Activated naive CD4-positive, alpha-beta T cell treated with anti-CD3 and anti-CD28 coated beads for 36 hours (primary cell): ENCODE results near the gene BNC1. TPM values are rescaled to one million over a fixed set of nuclear protein-coding genes. Genes with fewer than 3 reads are reported as not detected.

Experiments
- CTCF ChIA-PET: fragments of 350-600 bp; sonication (Branson Sonifier 250); formaldehyde crosslinking; loops from one replicate; lab custom pipeline; 2021; ENCODE audit warnings: antibody characterized with exemption; lab: Charles Lee
- DNase-seq: peaks from one replicate; pipeline ENCODE4 v3.0.0-alpha.2; 2020
- H3K27ac Mint-ChIP-seq: one replicate; pipeline ENCODE4 v1.8.0; 2021; ENCODE audit warnings: mild to moderate bottlenecking, mixed read lengths
- H3K27me3 Mint-ChIP-seq: one replicate; pipeline ENCODE4 v1.8.0; 2021; ENCODE audit warnings: low read depth, mixed read lengths
- H3K36me3 Mint-ChIP-seq: one replicate; pipeline ENCODE4 v1.8.0; 2021; ENCODE audit warnings: low read depth, mixed read lengths
- H3K4me1 Mint-ChIP-seq: one replicate; pipeline ENCODE4 v1.8.0; 2021; ENCODE audit warnings: low read depth, mixed read lengths
- H3K4me3 Mint-ChIP-seq: one replicate; pipeline ENCODE4 v1.8.0; 2021; ENCODE audit warnings: mild to moderate bottlenecking, moderate library complexity, mixed read lengths
- H3K9me3 Mint-ChIP-seq: one replicate; pipeline ENCODE4 v1.8.0; 2021; ENCODE audit warnings: mixed read lengths
- intact Hi-C: fragments of 100-400 bp; cut with micrococcal nuclease; formaldehyde crosslinking; loops from one replicate; pipeline ENCODE4 v1.15.1; 2023
- total RNA-seq, 2 experiments: library from RNA; stranded (reverse); gene quantifications; one replicate each; pipeline ENCODE4 v1.2.3, GENCODE V29; 2021

BNC1 gene
- total RNA-seq, 2 experiments from 2014 or later, result not detected

DNA sequence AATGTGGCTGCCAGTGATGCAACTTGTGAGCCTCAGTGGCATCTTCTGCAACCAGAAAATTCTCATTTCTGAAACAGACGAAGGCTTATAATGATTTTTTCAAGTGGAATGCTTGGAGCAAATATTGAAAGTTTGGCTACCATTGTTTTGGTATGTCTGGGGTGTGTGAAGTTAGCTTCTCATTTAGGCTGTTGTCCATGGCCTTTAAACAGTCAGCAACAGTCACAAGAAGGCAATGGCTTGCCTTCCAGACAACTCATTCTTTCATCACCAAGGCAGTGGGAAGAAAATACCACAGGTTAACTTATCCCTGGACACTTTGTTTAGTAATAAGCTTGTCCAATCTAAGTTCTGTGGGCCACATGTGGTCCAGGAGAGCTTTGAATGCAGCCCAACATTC is 4.7 kb upstream of the BNC1 start:
- H3K4me1 Mint-ChIP-seq, result no peaks in the 10 kb centered on the region
- peaks cover 38% of the 10 kb centered on the region for H3K27me3 Mint-ChIP-seq
- no peak overlapping the region for H3K27ac Mint-ChIP-seq
- H3K4me3 Mint-ChIP-seq, result no peak overlapping the region
- H3K36me3 Mint-ChIP-seq, result no peaks in the 10 kb centered on the region
- intact Hi-C loops, result no loop called here
- H3K9me3 Mint-ChIP-seq, result no peaks in the 10 kb centered on the region
- no peak for DNase-seq
- CTCF ChIA-PET, result no interaction called here

DNA sequence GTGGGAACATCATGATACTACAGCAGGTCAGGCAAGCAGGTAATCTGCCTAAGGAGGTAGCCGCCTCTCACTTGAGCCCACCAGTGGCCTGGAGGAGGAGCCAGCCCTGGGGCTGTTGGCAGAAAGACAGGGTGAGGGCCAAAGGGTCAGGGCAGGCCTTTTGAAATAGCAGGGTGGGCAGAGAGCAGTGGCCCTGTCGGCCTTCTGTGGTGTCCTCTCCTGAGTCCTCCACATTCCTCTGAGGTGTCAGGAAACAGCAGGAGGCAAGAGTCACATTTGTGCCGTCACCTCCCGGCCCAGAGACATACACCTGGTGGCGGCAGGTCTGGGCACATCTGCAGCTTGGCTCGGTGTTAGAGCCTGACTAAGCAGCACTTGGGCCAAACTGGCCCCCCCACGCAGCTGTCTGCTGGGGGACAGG is 3.9 kb upstream of the BNC1 start:
- CTCF ChIA-PET, result no interaction called here
- intact Hi-C loops, result no loop called here

GRCh38 chr15:83287541-83288027 is 3.1 kb upstream of the BNC1 start:
- Mint-ChIP-seq H3K27me3 (peaks cover 47% of the 10 kb centered on the region), H3K4me1 (peaks cover 7% of the 10 kb centered on the region)

More for the DNA sequence above, 3.9 kb upstream of the BNC1 start:
- Mint-ChIP-seq H3K9me3 (no peaks in the 10 kb centered on the region), H3K27ac (no peak overlapping the region), H3K36me3 (no peaks in the 10 kb centered on the region), H3K27me3 (peaks cover 42% of the 10 kb centered on the region), H3K4me1 (peaks cover 4% of the 10 kb centered on the region), H3K4me3 (no peak overlapping the region)
- DNase-seq, result no peak

DNA sequence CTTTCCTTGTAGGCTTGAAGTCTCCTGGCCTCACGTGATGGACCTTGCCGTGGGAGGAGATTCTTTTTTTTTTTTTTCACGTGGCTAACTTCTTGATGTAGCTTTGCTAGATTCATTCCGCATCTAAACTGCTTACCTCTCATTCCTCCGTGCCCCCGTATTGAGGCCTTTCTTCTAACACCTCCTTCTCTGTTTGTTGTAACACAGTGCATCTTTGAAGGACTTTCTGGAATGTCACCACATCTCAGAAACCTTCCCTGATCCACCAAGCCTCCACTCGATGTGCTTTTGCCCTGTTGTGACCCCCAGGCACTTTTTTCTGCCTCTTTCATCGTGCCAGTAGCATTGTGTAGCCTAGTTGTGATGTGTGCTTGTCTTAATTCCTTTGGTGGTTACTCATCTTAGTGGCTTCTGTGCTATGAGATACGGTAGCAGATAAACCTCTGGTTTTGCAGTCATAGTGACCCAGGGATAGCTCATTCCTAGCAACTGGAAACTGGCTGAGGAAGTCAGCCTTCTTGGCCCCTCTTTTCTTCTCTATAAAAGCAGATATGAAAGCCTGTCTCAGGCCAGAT is 1.6 kb upstream of the BNC1 start:
- Mint-ChIP-seq H3K9me3 (no peaks in the 10 kb centered on the region), H3K4me3 (no peak overlapping the region), H3K27me3 (peaks cover 58% of the 10 kb centered on the region), H3K4me1 (peaks cover 7% of the 10 kb centered on the region), H3K36me3 (no peaks in the 10 kb centered on the region), H3K27ac (no peak overlapping the region)
- no peak for DNase-seq
- CTCF ChIA-PET, result no interaction called here
- intact Hi-C loops, result no loop called here

More at GRCh38 chr15:83287541-83288027, 3.1 kb upstream of the BNC1 start:
- no peak overlapping the region for H3K4me3 Mint-ChIP-seq
- no peaks in the 10 kb centered on the region for H3K9me3 Mint-ChIP-seq
- DNase-seq, result no peak
- CTCF ChIA-PET, result no interaction called here
- no peak overlapping the region for H3K27ac Mint-ChIP-seq
- H3K36me3 Mint-ChIP-seq, result no peaks in the 10 kb centered on the region
- intact Hi-C loops, result no loop called here

- no peak for DNase-seq
- intact Hi-C loops, result no loop called here
- no peaks in the 10 kb centered on the region for H3K36me3 Mint-ChIP-seq
- no peak overlapping the region for H3K27ac Mint-ChIP-seq
- no peak overlapping the region for H3K4me3 Mint-ChIP-seq
- CTCF ChIA-PET, result no interaction called here
- peaks cover 7% of the 10 kb centered on the region for H3K4me1 Mint-ChIP-seq
- H3K27me3 Mint-ChIP-seq, result peaks cover 62% of the 10 kb centered on the region
- no peaks in the 10 kb centered on the region for H3K9me3 Mint-ChIP-seq
Measured at GRCh38 chr15:83285284-83285978, 967 bp upstream of the BNC1 start.

DNA sequence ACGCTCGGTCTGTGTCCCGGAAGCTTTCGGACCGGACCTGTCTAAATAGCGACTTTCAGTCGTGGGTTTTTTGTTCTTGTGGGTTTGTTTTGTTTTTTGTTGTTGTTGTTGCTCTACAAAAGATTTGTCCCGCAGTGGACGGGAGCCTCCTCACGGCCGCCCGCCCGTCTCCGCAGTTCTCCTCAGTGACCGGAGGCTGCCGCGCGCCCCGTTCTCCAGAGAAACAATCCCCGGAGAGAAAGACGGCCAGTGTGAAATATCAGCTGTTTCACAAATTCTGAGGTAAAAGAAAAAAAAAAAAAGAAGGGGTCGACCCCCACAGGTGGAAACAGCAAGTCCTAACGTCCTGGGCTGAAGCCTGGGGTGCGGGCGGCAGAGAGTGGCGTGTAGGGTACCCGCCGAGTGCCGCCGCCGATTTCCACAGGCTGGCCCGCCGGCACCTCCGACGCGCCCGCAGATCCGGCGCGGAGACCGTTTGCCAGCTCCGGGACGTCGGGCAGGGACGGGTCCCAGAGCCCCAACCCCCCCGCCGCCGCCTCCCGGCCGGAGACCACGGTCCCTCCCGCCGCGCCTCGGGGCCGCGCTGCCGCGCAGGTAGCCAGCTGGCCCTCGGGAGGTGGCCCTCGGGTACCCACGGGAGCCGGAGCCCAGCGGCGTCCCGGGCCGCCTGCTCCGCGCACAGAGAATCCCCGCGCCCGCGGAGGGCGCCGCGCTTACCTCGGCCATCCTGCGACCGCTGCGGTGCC is 478 bp downstream of the BNC1 start:
- CTCF ChIA-PET, result no interaction called here
- Mint-ChIP-seq H3K27ac (no peak overlapping the region), H3K36me3 (no peaks in the 10 kb centered on the region), H3K4me3 (peak overlapping the region; percentile 55), H3K27me3 (peaks cover 62% of the 10 kb centered on the region), H3K4me1 (peaks cover 7% of the 10 kb centered on the region), H3K9me3 (no peaks in the 10 kb centered on the region)
- no peak for DNase-seq
- intact Hi-C loops, result no loop called here

DNA sequence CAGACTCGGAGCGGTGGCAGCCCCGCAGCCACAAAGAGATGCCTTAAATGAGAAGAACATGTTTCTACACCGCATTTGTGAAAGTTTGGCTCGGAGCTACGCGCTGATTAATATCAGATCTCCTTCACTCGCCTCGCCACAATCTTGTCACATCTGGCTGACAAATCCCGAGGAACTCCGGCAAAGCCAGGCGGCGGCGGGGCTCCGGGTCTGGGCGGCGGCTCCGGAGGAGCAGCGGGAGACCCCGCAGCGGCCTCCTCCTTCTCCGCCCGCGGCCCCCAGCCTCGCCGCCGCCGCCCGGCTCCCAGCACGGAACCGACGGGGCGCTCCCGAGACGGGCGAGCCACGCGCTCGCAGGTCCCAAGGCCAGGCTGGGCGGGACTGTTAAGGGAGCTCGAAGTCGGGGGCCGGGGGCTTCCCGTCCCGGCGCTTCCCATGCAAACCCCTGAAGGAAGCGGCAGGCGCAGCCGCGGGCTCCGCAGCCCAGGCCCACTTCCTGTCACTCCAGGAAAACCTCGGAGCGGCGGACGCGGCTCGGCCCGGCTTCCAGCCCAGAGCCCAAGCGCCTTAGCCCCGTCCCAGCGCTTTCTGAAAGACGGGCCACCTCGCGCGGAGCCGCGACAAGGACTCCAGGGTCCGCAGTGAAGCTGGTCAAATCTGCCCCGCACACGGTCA is 1.2 kb downstream of the BNC1 start:
- peak; percentile 8 for DNase-seq
- Mint-ChIP-seq H3K4me1 (peaks cover 7% of the 10 kb centered on the region), H3K4me3 (peak overlapping the region; percentile 55), H3K36me3 (no peaks in the 10 kb centered on the region), H3K27me3 (peaks cover 61% of the 10 kb centered on the region), H3K9me3 (no peaks in the 10 kb centered on the region), H3K27ac (no peak overlapping the region)
- CTCF ChIA-PET, result interaction anchor here (0.7 kb wide), 1 partner anchor 534 kb away, joined by 3 read pairs; no protein-coding TSS in a partner anchor
- intact Hi-C loops, result no loop called here

DNA sequence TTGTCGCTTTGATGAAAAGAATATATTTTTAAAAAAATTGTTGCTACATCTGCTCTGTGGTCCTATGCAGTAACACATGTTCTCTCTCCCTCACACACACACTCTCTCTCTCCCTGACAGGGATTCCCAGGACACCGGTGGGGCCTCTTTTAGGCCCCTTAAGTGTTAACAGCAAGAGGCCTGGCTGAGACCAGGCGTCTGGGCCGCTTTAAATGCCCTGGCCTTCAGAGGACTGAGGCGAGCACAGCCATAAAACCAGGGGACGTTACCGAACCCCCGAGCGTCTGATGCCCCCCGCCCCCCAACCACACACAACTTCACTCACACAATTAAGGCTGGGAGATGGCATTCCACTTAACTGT is 1.7 kb downstream of the BNC1 start:
- Mint-ChIP-seq H3K9me3 (no peaks in the 10 kb centered on the region), H3K4me1 (peaks cover 7% of the 10 kb centered on the region), H3K27ac (no peak overlapping the region), H3K36me3 (no peaks in the 10 kb centered on the region), H3K27me3 (peaks cover 63% of the 10 kb centered on the region), H3K4me3 (no peak overlapping the region)
- CTCF ChIA-PET, result interaction anchor here (0.7 kb wide), 1 partner anchor 533 kb away, joined by 3 read pairs; no protein-coding TSS in a partner anchor
- DNase-seq, result no peak
- intact Hi-C loops, result no loop called here

DNA sequence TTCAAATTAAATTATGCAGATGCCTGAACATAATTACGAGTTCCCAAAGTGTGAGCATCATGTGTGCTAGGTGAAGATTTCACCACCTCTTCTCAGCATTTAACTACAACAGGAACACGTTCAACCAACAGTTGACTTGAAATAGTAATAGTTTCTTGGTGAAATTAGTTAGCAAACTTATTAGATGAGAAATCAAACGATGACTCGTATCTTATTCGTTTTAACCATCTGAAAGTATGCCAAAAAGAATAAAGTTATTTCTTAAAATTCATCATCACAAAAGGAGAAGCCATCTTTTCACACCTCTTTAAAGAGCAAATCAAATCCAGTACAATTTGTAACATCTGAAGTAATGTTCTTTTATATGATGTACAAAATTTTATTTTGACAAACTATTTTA is 2.3 kb downstream of the BNC1 start:
- H3K4me3 Mint-ChIP-seq, result no peak overlapping the region
- intact Hi-C loops, result no loop called here
- no peak for DNase-seq
- CTCF ChIA-PET, result no interaction called here
- no peaks in the 10 kb centered on the region for H3K9me3 Mint-ChIP-seq
- H3K27ac Mint-ChIP-seq, result no peak overlapping the region
- H3K36me3 Mint-ChIP-seq, result no peaks in the 10 kb centered on the region
- H3K27me3 Mint-ChIP-seq, result peaks cover 59% of the 10 kb centered on the region
- H3K4me1 Mint-ChIP-seq, result peaks cover 7% of the 10 kb centered on the region

DNA sequence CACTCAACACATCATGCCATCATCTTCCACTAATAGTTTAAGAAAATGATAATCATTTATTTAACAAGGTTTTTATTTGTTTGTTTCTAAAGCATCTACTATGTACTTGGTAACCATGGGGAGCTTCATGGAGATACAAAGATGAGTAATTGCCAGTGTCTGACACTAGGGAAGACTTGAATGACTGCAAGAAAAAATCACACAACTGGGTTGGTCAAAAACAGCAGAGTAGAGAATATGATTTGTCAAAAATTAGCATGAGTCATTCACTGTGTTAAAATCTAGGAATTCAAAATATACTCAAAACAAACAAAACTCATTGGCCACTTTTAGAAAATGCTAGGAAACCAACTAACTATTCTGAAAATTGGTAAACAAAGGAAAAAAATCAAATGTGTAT is 6.3 kb downstream of the BNC1 start:
- intact Hi-C loops, result no loop called here
- CTCF ChIA-PET, result interaction anchor here (0.6 kb wide), 1 partner anchor 60 kb away, joined by 3 read pairs; no protein-coding TSS in a partner anchor
- H3K4me3 Mint-ChIP-seq, result no peak overlapping the region
- H3K36me3 Mint-ChIP-seq, result no peaks in the 10 kb centered on the region
- H3K9me3 Mint-ChIP-seq, result peaks cover 2% of the 10 kb centered on the region
- H3K27ac Mint-ChIP-seq, result no peak overlapping the region
- H3K27me3 Mint-ChIP-seq, result peaks cover 50% of the 10 kb centered on the region
- no peak for DNase-seq
- peaks cover 3% of the 10 kb centered on the region for H3K4me1 Mint-ChIP-seq

DNA sequence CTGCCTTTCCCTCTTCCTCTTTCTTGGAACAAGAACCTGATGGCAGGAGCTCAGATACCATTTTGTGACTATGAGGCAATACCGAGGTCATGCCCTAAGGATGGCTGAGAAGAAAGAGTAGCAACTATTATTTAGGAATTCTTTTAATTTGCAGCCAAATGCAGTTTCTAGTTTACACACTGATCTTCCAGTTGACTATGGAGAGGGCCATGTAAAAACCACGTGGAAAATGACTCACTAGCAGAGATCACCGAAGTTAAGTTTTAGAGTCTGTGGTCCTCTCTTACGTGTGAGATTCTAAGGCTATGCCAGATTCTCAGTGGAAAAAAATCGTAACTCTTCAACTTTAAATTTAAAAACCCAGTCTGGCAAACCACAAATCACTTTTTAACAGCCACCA is 7.8 kb downstream of the BNC1 start:
- Mint-ChIP-seq H3K4me1 (no peaks in the 10 kb centered on the region), H3K4me3 (no peak overlapping the region), H3K36me3 (no peaks in the 10 kb centered on the region), H3K9me3 (peaks cover 2% of the 10 kb centered on the region), H3K27ac (no peak overlapping the region), H3K27me3 (peaks cover 40% of the 10 kb centered on the region)
- intact Hi-C loops, result no loop called here
- CTCF ChIA-PET, result interaction anchor here (0.6 kb wide), 1 partner anchor 542 kb away, joined by 6 read pairs; no protein-coding TSS in a partner anchor
- no peak for DNase-seq

DNA sequence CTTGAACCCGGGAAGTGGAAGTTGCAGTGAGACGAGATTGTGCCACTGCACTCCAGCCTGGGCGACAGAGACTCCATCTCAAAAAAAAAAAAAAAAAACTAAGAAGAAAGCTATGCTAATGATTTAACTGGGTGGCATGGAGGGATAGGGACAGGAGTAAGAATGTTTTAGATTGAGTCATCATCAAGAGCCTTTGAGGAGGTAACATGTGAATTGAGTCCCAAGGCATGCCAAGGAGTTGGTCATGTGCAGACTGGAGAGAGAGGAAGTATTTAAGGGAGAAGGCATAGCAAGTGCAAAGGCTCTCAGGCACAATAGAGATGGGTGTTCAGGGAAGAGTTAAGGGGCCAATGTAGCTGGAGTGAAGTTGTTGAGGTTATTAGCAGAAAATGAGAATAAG is 9.1 kb downstream of the BNC1 start:
- Mint-ChIP-seq H3K9me3 (peaks cover 2% of the 10 kb centered on the region), H3K27ac (no peak overlapping the region), H3K4me1 (no peaks in the 10 kb centered on the region), H3K4me3 (no peak overlapping the region), H3K27me3 (peaks cover 32% of the 10 kb centered on the region), H3K36me3 (no peaks in the 10 kb centered on the region)
- no peak for DNase-seq
- intact Hi-C loops, result no loop called here
- CTCF ChIA-PET, result interaction anchor here (0.6 kb wide), 2 partner anchors 27 to 147 kb away, joined by 3 read pairs; no protein-coding TSS in a partner anchor
